ENCODE data around the gene PLEKHG1.

PLEKHG1 gene

DNA sequence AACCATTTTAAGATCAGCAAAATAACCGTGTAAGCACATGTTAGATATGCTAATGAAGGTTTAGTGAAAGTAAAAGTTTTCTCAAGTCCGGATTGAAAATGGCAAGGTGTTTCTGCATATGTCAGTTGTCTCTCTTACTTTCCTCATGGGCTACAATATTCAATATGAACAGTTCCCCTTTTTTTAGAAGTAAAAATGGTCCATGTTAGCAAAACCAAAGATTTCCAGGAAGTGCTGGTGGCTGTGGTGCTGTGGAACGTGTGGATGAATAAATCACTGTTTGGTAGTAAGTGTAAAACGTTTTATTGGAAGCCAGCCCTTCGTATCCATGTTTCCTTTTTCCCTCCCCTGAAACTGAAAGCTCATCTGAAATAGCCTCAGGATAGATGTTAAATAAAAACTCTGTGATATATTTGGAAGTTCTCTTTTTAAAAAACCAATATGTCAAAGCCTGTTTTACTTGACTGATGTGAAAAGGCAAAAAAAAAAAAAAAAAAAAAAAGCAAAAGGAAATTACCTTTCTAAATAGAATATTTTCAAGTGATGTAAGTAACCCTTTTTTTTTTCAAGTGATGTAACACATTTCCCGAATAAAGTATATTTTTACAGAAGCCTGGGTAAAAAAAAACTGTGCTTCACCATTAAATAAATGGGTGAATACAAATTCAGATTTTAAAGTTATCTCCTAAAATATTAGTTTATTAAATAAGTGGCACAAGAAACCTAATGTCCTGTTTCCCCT, 41.9 kb downstream of the PLEKHG1 start:
- DNase-seq, result no peak

DNA sequence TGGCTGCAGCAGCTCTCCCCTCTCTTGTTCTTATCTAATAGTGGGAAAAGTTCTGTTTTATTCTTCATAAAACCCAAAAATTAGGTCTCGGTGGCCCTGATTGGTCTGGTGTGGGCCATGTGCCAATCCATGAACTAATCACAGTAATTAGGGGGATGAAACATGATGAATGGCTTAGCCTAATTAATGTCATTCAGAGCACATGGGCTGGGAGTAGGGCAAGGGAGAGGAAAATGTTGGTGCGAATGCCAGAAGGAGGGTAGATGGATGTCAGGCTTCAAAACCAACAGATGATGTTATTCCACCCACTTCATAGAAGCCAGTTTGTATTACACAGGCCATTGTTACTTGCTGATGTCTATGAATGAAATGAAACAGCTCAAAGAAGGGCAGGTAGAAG, 46.5 kb downstream of the PLEKHG1 start:
- DNase-seq, result no peak

GRCh38 chr6:150647051-150647450, 47.4 kb downstream of the PLEKHG1 start:
- no peak for DNase-seq

All from NCI-H510A treated with DMSO at 0.1 percent for 48 hours (cell line).